RWPE2 (cell line): ENCODE results near the gene ADM.

ENCODE experiments used
- ATAC-seq: fragments of 200-7000 bp; cut with Tn5 transposase; 3 replicates; pipeline ENCODE4 v1.9.1; 2021; ENCODE audit warnings: low read depth
- DNase-seq: peaks from one replicate; pipeline ENCODE4 v3.0.0-alpha.2; 2020; ENCODE audit warnings: low spot score
- H3K27ac ChIP-seq: fragments of 450-650 bp; 2 replicates; pipeline ENCODE4 v1.5.1; 2017; ENCODE audit warnings: mild to moderate bottlenecking; ENCODE audit not compliant: poor library complexity, severe bottlenecking
- H3K27me3 ChIP-seq: fragments of 250-450 bp; sonication (Bioruptor Pico); 2 replicates; pipeline ENCODE4 v1.5.1; 2021; ENCODE audit warnings: mild to moderate bottlenecking, moderate library complexity; ENCODE audit not compliant: insufficient read depth, poor library complexity, severe bottlenecking
- H3K36me3 ChIP-seq: fragments of 250-450 bp; sonication (Bioruptor Pico); 2 replicates; pipeline ENCODE4 v1.5.1; 2020; ENCODE audit warnings: low read depth, mild to moderate bottlenecking, moderate library complexity
- H3K4me1 ChIP-seq: fragments of 250-450 bp; sonication (Bioruptor Pico); 2 replicates; pipeline ENCODE4 v1.5.1; 2021; ENCODE audit warnings: mild to moderate bottlenecking, moderate library complexity; ENCODE audit not compliant: insufficient read depth, poor library complexity, severe bottlenecking
- H3K4me3 ChIP-seq: fragments of 250-450 bp; sonication (Bioruptor Pico); 2 replicates; pipeline ENCODE4 v1.5.1; 2021; ENCODE audit warnings: mild to moderate bottlenecking, moderate library complexity; ENCODE audit not compliant: severe bottlenecking
- H3K9me3 ChIP-seq: fragments of 250-450 bp; sonication (Bioruptor Pico); 2 replicates; pipeline ENCODE4 v1.5.1; 2021; ENCODE audit warnings: mild to moderate bottlenecking, moderate library complexity; ENCODE audit not compliant: severe bottlenecking
- CTCF ChIP-seq: fragments of 450-650 bp; IDR thresholded peaks from one replicate; pipeline ENCODE4 v1.5.1; 2017; ENCODE audit warnings: mild to moderate bottlenecking, moderate library complexity; ENCODE audit not compliant: poor library complexity, severe bottlenecking

ADM gene

GRCh38 chr11:10302359-10302743 lies 2.5 kb upstream of the ADM start:
- Histone ChIP-seq H3K4me1 (peaks cover 12% of the 10 kb centered on the region), H3K27me3 (no peaks in the 10 kb centered on the region), H3K27ac (peak overlapping the region; percentile 96), H3K9me3 (no peaks in the 10 kb centered on the region), H3K36me3 (peaks cover 16% of the 10 kb centered on the region), H3K4me3 (peak overlapping the region; percentile 72)
- TF ChIP-seq CTCF, result no peak
- ATAC-seq (no peak), DNase-seq (no peak)

GRCh38 chr11:10302744-10303557 lies 1.9 kb upstream of the ADM start:
- ATAC-seq, result no peak
- H3K4me1 ChIP-seq, result peaks cover 12% of the 10 kb centered on the region
- peaks cover 16% of the 10 kb centered on the region for H3K36me3 ChIP-seq
- no peaks in the 10 kb centered on the region for H3K9me3 ChIP-seq
- peak overlapping the region; percentile 72 for H3K4me3 ChIP-seq
- no peaks in the 10 kb centered on the region for H3K27me3 ChIP-seq
- TF ChIP-seq CTCF, result no peak
- peak; percentile 77 for DNase-seq
- peak overlapping the region; percentile 96 for H3K27ac ChIP-seq

GRCh38 chr11:10303558-10304363 lies 1.1 kb upstream of the ADM start:
- H3K4me3 ChIP-seq, result peak overlapping the region; percentile 72
- peak overlapping the region; percentile 96 for H3K27ac ChIP-seq
- no peaks in the 10 kb centered on the region for H3K27me3 ChIP-seq
- peak; percentile 30 for ATAC-seq
- H3K36me3 ChIP-seq, result peaks cover 16% of the 10 kb centered on the region
- no peaks in the 10 kb centered on the region for H3K9me3 ChIP-seq
- H3K4me1 ChIP-seq, result peaks cover 19% of the 10 kb centered on the region
- TF ChIP-seq CTCF, result no peak
- DNase-seq, result peak; percentile 71

GRCh38 chr11:10305262-10305963 lies 540 bp downstream of the ADM start:
- Histone ChIP-seq H3K4me3 (peak overlapping the region; percentile 72), H3K27ac (peak overlapping the region; percentile 96), H3K36me3 (peaks cover 11% of the 10 kb centered on the region), H3K4me1 (peaks cover 31% of the 10 kb centered on the region), H3K9me3 (no peaks in the 10 kb centered on the region), H3K27me3 (no peaks in the 10 kb centered on the region)
- no peak for DNase-seq
- no peak for ATAC-seq
- no peak for TF ChIP-seq CTCF
